Progenitor cell of endocrine pancreas (in vitro differentiated cells): ENCODE data around the gene IWS1. TPM values are rescaled to one million over a fixed set of nuclear protein-coding genes. Genes with fewer than 3 reads are reported as not detected.

ENCODE experiments used
- DNase-seq: peaks from one replicate; pipeline ENCODE4 v3.0.0; 2021; ENCODE audit warnings: low spot score; ENCODE audit not compliant: unreplicated experiment
- H3K27ac Mint-ChIP-seq: 2 replicates; pipeline ENCODE4 v1.8.0; 2021; ENCODE audit warnings: mild to moderate bottlenecking, moderate library complexity, mixed read lengths
- H3K27me3 Mint-ChIP-seq: 2 replicates; pipeline ENCODE4 v1.8.0; 2021; ENCODE audit warnings: mixed read lengths
- H3K36me3 Mint-ChIP-seq: 2 replicates; pipeline ENCODE4 v1.8.0; 2022; ENCODE audit warnings: mixed read lengths; ENCODE audit not compliant: insufficient read depth
- H3K4me1 Mint-ChIP-seq: 2 replicates; pipeline ENCODE4 v1.8.0; 2021; ENCODE audit warnings: low read depth, mixed read lengths
- H3K4me3 Mint-ChIP-seq: 2 replicates; pipeline ENCODE4 v1.8.0; 2021; ENCODE audit warnings: low read depth, mild to moderate bottlenecking, moderate library complexity, mixed read lengths
- H3K9me3 Mint-ChIP-seq: 2 replicates; pipeline ENCODE4 v1.8.0; 2021; ENCODE audit warnings: low read depth, mixed read lengths
- total RNA-seq: library from RNA; stranded (reverse); gene quantifications from 2 replicates; pipeline ENCODE4 v1.2.1, GENCODE V29; 2021
- TF ChIP-seq, protein P1 (sequence below): fragments of 200-600 bp; sonication (generic); IDR thresholded peaks from one replicate; pipeline ENCODE4 v1.5.0; 2021; ENCODE audit warnings: antibody characterized with exemption, mild to moderate bottlenecking; ENCODE audit not compliant: unreplicated experiment

The IWS1 gene
- total RNA-seq, 1 donor from 2014 or later, result 60.4 TPM

DNA sequence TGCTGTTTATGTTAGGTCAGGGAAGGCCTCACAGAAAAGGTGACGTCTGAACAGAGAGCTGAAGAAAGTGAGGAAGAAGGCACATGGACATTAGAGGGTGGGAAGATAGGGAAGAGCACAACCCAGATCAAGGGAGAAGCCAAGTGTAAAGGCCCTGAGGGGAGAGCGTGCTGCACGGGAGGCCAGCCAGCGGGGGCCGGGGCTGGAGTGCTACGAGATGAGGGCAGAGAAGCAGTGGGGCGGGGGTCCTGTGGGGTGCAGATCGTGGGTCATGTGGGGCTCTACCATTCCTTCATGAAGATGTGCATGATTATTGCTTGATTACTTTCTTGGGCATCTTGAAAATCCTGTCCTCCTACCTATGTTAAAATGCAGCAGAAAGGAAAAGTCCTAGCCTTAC lies 57.2 kb downstream of the IWS1 start:
- Mint-ChIP-seq H3K27me3 (no peaks in the 10 kb centered on the region), H3K36me3 (peaks cover 15% of the 10 kb centered on the region), H3K4me1 (no peaks in the 10 kb centered on the region), H3K9me3 (no peaks in the 10 kb centered on the region), H3K27ac (no peak overlapping the region), H3K4me3 (no peak overlapping the region)
- DNase-seq, result no peak
- TF ChIP-seq, protein P1, sequence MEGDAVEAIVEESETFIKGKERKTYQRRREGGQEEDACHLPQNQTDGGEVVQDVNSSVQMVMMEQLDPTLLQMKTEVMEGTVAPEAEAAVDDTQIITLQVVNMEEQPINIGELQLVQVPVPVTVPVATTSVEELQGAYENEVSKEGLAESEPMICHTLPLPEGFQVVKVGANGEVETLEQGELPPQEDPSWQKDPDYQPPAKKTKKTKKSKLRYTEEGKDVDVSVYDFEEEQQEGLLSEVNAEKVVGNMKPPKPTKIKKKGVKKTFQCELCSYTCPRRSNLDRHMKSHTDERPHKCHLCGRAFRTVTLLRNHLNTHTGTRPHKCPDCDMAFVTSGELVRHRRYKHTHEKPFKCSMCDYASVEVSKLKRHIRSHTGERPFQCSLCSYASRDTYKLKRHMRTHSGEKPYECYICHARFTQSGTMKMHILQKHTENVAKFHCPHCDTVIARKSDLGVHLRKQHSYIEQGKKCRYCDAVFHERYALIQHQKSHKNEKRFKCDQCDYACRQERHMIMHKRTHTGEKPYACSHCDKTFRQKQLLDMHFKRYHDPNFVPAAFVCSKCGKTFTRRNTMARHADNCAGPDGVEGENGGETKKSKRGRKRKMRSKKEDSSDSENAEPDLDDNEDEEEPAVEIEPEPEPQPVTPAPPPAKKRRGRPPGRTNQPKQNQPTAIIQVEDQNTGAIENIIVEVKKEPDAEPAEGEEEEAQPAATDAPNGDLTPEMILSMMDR, result no peak

DNA sequence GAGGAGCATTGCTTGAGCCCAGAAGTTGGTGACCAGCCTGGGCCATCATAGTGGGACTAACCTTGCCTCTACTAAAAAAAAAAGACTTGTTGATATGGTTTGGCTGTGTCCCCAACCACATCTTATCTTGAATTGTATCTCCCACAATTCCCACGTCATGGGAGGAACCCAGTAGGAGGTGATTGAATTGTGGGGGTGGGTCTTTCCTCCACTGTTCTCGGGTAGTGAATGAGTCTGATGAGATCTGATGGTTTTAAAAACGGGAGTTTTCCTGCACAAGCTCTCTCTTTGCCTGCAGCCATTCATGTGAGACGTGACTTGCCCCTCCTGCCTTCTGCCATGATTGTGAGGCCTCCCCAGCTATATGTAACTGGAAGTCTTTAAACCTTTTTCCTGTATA lies 61.0 kb downstream of the IWS1 start:
- H3K27me3 Mint-ChIP-seq, result no peaks in the 10 kb centered on the region
- peaks cover 15% of the 10 kb centered on the region for H3K36me3 Mint-ChIP-seq
- H3K4me1 Mint-ChIP-seq, result no peaks in the 10 kb centered on the region
- DNase-seq, result no peak
- H3K9me3 Mint-ChIP-seq, result no peaks in the 10 kb centered on the region
- no peak overlapping the region for H3K4me3 Mint-ChIP-seq
- TF ChIP-seq, protein P1, result no peak
- no peak overlapping the region for H3K27ac Mint-ChIP-seq

DNA sequence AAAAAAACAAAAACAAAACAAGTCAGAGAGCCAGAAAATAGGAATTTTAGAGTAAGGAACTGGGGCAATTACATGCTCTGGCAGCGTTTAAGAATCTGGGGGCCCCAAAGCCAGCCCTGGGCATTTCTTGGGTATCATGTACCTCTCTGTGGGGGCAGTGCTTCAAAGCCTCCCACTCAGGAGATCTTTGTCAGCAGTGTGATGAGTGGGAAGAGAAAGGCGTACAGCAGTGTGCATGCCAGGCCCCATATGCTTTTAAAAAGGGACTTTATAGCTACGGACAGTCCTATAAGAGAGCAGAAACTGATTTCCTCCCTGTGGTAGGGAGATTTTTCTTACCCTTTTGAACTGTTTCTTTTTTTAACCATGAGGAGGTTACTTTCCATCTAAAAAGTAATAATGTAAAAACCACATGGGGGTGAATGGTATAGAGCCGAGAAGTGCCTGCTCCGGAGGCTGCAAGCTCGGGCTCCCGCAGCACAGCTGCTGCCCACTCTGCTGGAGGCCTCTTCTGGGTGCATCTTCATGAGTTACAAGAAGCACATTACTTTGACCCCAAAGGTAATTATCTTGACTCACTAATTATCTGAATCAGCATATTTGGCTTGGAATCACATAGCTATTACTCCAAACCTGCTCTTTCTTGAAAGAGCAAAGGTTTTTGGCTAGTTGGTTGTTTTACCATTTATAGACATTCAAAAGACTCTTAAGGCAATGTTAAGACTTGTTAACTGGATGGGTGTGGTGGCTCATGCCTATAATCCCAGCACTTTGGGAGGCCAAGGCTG lies 61.6 kb downstream of the IWS1 start:
- no peaks in the 10 kb centered on the region for H3K27me3 Mint-ChIP-seq
- TF ChIP-seq, protein P1, result no peak
- no peak overlapping the region for H3K27ac Mint-ChIP-seq
- H3K36me3 Mint-ChIP-seq, result peaks cover 15% of the 10 kb centered on the region
- H3K4me1 Mint-ChIP-seq, result no peaks in the 10 kb centered on the region
- H3K4me3 Mint-ChIP-seq, result no peak overlapping the region
- no peak for DNase-seq
- no peaks in the 10 kb centered on the region for H3K9me3 Mint-ChIP-seq

DNA sequence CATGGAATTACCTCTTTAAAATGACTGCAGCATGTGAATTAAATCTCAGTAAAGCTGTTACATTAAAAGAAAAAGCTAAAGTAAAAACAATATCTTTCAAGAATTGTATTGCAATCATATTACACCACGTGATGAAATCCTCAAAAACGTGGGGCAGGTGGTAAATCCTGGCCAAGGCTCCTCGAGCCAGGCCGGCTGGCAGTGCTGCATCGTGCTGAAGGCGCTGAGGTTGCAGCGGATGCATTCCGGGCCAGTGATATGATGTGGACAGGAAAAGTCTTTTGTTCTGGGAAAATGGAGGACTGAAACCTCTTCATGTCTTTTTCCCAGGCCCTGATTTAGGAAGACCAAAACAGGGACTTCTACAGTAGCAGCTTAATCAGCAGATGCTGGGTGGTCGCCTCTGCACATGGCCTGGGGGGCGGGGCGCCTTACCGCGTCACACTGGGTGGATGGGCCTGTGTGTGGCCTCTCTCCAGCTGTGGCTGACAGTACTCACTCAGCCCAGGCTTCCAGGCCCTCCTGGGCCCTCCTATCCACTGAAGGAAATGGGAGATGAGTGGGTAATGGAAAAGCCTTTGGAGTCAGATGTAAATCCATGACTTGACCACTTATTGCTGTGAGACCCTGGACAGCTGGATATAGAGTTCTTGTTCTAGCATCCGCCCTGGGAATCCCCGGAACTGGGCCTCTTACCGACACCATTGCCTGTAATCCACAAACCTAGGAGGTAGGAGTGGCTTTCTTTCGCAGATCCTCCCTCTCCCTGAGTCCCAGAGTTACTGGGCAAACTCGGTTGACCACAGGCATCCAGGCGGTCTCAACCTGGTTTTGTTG lies 62.9 kb downstream of the IWS1 start:
- TF ChIP-seq, protein P1, result no peak
- H3K27ac Mint-ChIP-seq, result no peak overlapping the region
- no peak for DNase-seq
- peaks cover 9% of the 10 kb centered on the region for H3K36me3 Mint-ChIP-seq
- no peaks in the 10 kb centered on the region for H3K9me3 Mint-ChIP-seq
- H3K4me1 Mint-ChIP-seq, result no peaks in the 10 kb centered on the region
- no peaks in the 10 kb centered on the region for H3K27me3 Mint-ChIP-seq
- H3K4me3 Mint-ChIP-seq, result no peak overlapping the region

DNA sequence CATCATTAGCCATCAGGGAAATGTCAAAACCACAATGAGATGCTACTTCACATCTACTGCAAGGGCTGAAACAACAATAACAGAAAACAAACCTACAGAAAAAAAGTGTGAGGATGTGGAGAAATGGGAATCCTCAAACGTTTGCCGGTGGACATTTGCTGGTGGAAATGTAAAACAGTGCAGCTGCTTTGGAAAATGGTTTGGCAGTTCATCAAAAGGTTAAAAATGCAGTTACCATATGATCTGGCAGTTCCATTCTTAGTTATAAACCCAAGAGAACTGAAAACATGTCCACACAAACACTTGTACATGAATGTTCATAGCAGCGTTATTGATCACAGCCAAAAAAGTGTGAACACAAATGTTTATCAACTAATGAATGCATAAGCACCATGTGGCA lies 63.8 kb downstream of the IWS1 start:
- TF ChIP-seq, protein P1, result no peak
- Mint-ChIP-seq H3K27me3 (no peaks in the 10 kb centered on the region), H3K36me3 (peaks cover 3% of the 10 kb centered on the region), H3K9me3 (no peaks in the 10 kb centered on the region), H3K4me1 (peaks cover under 1% of the 10 kb centered on the region), H3K4me3 (no peak overlapping the region), H3K27ac (no peak overlapping the region)
- DNase-seq, result no peak
